HG02623 (cell line): ENCODE measurements around the gene KRTAP10-1.

ENCODE experiments used
- ATAC-seq: cut with Tn5 transposase; IDR thresholded peaks from one replicate; pipeline ENCODE4 v1.9.1; 2021; ENCODE audit warnings: moderate library complexity; ENCODE audit not compliant: unreplicated experiment

KRTAP10-1 gene

GRCh38 chr21:44529503-44530125 lies 10.4 kb downstream of the KRTAP10-1 start:
- ATAC-seq, result no peak

- ATAC-seq, result no peak
Observed at GRCh38 chr21:44529011-44529421, 11.0 kb downstream of the KRTAP10-1 start.

- ATAC-seq, result no peak
Observed at GRCh38 chr21:44528634-44528995, 11.4 kb downstream of the KRTAP10-1 start.

DNA sequence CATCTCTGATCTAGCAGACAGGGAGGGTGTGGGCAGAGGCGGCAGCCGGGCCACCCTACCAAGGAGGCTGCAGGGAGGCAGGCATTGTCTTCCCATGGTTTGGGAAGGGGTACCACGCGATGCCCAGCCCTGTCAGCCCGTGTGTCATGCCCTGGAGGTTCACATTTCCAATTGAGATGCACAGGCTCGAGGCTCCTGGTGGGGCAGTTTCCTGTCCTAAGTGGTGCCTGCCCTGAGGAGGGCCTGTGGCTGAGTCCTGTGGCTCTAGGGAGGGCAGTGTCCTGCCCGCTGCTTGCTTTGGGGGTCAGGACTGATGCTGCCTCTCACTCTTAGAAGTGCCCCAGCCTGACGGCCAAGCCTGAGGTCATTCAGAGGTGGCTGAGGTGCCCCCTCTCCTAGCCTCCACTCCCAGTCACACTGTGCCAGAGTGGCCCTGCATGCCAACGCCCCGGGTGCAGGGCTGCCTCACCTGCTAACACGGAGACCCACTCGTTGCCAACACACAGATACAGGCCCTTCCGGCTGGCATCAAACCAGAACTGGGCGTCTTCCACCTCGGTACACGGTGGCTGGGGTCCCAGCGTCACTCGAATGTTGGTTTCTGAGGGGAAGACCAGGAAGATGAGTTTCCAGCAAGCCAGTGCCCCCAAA lies 11.9 kb downstream of the KRTAP10-1 start:
- no peak for ATAC-seq

DNA sequence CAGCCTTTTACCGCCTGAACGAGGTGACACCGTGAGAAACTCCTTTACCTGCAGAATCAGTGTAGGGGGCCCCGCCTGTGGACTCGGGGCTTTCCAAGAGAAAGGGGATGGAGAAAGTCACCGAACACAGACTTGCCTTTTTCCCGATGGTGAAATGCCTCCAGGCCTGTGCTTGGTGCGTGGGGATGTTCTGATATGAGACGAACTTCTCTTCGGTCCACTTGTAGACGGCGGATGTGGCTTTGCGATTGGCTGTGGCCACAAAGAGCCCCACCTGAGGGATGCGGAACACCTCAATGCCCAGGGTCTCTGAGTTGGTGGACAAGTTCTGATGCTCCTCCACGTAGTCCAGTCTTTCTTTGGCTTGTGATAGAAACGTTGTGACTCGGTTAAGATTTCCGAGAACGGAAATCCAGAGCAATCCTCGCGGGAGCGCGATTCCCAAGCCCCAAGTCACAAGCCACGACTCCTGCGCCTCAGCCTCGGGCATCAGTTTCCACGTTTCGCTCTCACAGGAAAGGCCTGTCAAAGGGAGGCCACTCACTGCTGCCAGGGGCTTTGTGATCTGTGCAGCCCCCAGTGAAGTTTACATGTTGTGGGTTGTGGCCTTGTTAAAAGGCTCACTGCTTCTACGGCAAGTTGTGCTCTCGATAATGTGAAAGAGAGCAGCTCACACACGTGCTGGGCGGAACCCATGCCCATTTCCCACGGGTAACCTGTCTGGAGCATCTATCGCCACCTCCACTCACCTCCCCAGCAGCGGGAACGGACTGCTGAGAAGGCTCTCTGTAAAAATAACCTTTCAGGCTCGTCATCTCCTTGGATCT lies 12.6 kb downstream of the KRTAP10-1 start:
- no peak for ATAC-seq

DNA sequence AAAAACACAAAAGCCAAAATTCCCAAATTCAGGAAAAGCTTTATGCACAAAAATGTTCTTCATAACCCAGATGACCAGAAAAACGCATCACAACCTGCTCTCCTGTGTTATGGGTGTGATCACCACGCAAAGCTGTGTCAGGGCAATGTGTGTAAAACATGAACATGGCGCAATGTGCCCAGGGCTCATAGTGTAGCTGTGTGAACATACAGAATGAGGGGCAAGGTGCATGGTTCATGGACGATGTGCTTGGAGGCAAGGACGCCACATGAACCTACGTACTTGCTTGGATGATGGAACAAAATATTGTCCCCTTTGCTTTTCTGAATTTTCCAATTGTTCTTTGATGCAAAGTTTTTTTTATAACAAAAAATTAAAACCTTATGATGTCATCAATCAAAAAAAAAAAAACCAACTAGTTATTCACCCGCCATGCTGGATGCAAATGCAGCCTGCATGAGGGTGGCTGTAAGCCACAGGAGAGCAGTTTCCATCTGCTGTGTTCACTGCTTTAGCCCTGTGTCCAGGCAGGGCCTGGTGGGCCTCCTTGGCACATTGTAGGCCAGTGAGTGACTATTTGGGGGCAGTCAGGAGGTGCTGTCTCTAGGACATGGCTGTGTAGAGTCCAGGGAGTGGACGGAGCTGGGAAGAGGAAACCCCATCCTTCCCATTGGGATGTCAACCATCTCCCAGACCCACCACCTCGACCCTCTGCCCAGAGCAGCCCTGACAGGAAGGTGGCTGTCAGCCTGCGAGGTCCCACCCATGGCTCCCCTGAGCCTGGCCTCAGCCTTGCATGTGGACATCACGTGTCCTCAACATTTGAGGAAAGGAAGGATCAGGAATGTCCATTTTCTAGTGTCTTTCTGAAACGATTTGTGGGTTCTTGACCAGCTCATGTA lies 13.6 kb downstream of the KRTAP10-1 start:
- no peak for ATAC-seq

- no peak for ATAC-seq
Observed at GRCh38 chr21:44525391-44526095, 14.5 kb downstream of the KRTAP10-1 start.

DNA sequence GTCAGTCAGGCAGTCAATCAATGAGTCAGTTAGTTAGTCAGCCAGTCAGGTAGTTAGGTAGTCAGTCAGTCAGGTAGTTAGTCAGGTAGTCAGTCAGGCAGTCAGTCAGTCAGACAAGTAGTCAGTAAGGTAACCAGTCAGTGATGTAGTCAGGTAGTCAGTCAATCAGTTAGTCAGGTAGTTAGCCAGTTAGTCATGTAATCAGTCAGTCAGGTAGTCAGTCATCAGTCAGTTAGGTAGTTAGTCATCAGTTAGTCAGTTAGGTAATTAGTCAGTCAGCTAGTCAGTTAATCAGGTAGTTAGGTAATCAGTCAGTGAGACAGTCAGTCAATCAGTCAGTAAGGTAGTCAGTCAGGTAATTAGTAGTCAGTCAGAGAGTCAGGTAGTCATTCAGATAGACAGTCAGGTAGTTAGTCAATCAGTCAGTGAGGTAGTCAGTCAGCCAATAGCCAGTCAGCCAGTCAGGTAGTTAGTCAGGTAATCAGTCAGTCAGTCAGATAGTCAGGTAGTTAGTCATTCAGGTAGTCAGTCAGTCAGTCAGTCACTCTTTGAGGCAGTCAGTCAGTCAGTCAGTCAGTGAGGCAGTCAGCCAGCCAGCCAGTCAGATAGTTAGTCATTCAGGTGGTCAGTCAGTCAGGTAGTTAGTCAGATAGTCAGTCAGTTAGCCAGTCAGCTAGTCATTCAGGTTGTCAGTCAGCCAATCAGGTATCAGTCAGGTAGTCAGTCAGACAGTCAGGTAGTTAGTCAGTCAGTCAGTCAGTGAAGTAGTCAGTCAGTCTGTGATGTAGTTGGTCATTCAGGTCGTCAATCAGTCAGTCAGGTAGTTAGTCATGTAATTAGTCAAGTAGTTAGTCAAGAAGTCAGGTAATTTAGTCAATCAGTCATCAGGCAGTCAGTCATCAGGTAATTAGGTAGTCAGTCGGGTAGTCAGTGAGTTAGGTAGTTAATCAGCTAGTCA lies 15.3 kb downstream of the KRTAP10-1 start:
- ATAC-seq, result no peak

DNA sequence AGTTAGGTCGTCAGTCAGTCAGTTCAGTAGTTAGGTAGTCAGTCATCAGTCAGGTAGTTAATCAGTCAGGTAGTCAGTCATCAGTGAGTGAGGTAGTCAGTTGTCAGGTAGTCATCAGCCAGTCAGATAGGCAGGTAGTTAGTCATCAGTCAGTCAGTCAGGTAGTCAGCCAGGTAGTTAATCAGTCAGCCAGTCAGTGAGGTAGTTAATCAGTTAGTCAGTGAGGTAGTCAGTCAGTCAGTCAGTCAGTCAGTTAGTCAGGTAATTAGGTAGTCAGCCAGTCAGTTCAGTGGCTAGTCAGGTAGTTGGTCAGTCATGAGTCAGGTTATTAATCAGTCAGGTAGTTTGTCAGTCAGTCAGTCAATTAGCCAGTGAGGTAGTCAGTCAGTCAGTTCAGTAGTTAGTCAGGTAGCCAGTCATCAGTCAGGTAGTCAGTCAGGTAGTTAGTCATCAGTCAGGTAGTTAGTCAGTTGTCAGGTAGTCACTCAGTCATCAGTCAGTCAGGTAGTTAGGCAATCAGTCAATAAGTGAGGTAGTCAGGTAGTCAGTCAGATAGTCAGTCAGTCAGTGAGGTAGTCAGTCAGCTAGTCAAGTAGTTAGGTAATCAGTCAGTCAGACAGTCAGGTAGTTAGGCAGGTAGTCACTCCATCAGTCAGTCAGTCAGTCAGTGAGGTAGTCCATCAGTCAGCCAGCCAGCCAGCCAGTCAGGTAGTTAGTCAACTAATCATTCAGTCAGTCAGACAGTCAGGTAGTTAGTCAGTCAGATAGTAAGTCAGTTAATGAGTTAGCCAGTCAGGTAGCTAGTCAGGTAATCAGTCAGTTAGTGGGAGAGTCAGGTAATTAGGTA lies 16.2 kb downstream of the KRTAP10-1 start:
- ATAC-seq, result no peak

DNA sequence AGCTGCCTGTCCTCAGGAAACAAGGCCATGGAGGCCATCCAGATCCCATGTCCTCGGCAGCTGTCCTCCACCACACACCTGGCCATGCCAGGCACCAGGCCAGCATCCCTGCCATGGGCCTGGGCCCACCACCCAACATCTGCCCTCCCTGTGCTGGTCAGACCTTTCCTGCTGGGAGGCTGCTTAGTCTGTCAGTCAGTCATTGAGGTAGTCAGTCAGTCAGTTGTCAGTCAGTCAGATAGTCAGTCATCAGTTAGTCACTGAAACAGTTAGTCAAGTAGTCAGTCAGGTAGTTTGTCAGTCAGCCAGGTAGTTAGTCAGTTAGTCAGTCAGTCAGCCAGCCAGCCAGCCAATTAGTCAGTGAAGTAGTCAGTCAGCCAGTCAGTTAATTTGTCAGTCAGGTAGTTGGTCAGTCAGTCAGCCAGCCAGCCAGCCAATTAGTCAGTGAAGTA lies 17.2 kb downstream of the KRTAP10-1 start:
- no peak for ATAC-seq

DNA sequence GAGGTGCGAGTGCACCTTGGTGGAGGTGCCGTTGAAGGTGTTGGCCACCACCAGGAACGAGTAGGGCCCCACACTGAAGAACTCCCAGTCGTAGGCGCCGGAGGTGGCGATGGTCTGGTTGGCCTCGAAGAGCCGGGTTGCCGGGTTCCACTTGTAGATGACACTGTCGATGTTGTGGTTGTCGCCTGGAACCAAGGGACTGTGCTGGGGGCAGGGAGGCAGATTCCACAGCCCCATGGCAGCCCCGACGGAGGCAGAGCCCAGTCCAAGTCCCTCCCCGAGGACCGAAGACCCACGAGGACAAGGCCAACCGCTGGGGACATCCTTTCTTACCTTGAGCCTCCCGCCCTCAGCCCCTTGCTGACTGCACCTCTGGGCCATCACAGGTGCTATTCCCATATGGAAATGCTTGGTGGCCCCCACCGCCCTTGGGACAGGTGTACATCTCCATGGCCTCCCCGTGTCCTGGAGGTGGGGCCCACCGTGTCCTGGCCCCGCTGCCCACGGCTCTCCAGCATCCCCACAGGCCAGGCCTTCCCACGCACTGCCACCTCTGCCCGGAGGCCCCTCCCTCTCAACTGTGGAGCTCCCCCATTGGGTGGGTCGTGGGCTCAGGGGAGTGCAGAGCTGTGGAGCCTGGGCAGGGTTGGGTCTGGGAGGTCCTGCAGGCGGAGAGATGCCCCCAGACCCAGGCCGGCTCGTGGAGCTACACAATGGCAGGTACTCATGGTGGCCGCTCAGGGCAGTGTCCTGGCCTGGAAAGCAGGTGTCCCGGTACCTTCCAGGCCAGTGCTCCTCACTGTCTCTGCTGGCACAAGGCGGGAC lies 17.9 kb downstream of the KRTAP10-1 start:
- ATAC-seq, result no peak

GRCh38 chr21:44521301-44521927 lies 18.6 kb downstream of the KRTAP10-1 start:
- no peak for ATAC-seq

DNA sequence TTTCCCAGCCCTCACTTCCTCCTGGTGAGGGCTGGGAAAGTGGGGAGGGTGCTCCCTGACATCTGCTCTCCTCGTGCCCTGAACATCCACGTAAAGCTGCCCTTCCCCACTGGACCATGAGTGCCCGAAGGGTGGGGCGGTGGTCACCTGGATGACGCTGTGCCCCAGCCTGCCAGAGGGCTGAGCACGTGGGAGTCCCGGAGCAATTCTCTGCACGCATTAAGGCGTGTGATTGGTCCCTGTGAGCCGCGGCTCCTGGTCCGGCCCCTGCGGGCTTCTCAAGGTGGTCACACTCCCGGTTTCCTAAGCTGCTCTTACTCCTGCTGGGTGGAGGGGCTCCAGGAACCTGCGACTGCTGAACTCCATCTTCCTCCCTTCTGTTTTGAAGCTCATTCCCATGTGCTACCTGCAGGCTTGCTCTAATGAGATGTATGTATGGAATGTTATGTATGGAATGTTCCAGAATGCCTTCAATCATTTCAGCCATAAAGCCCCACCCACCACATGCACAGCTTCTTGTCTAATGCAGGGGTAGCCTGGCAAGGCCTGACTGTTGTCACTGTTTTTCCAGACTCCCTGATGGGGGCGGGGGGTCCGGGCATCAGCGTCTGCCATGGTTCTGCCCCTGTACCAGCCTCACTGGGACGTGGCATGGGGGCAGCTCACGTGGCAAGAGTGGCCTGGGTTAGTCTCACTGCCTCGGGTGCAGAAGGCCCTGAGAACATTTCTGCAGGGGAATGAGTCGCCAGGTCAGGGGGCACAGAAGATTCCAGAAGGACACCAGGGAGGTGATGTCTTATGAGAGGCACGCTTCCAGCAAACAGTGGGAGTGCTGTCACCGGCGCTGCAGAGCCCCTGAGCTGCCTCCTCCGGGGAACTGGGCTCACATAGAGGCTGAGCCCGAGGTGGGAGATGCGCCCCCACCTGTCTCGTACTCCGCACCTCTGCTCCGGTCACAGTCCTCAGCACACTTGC lies 19.4 kb downstream of the KRTAP10-1 start:
- no peak for ATAC-seq

DNA sequence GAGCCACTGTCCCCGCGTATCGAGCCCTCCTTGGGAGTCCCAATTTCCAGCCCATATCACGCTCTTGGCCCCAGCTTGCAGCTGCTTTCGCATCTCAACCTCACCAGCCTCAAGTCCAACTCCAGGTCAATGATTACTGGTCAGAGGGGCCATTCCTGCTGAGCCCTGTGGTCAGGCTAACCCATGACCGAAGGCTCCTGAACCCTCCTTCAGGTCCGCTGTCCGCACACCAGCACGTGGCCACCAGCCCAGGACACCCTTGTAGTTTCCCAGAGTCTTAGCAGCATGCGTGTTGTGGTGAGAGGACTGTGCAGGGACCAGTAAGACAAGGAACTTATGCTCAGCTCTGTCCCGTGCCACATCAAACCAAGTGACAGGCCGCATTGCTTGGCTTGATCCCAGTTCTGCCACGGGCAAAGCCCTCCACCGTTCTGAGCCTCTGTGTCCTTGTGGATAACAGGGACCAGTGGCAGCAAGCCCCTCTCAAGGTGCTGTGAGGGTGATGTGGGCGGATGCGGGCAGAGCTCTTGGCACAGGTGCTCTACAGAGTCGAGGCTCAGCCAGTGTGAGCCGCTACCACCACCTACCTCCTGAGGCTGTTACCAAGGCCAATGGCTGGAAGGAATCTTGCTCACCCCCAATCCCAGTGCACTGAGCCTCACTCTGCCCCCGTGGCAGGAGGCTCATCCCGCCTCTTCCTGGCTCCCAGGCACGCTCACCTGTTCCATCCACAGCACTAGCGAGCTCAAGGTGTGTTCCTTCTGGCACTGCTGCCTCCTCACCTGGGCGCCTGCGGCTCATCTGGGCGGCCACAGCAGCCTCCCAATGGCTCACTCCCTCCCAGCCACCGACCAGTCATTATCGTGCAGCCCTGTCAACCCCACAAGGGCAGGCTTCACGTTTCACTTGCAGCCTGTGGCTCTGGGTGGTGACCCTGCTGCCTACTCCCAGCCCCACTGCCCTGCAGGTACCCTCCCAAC lies 20.4 kb downstream of the KRTAP10-1 start:
- ATAC-seq, result no peak

GRCh38 chr21:44518686-44519085 lies 21.3 kb downstream of the KRTAP10-1 start:
- ATAC-seq, result no peak
